NCI-H1092 treated with DMSO at 0.1 percent for 48 hours (cell line): Measurements from ENCODE around the gene CSF1.

Experiments
- DNase-seq: peaks from one replicate; lab custom pipeline; 2025; lab: John Stamatoyannopoulos, UW

Gene CSF1

DNA sequence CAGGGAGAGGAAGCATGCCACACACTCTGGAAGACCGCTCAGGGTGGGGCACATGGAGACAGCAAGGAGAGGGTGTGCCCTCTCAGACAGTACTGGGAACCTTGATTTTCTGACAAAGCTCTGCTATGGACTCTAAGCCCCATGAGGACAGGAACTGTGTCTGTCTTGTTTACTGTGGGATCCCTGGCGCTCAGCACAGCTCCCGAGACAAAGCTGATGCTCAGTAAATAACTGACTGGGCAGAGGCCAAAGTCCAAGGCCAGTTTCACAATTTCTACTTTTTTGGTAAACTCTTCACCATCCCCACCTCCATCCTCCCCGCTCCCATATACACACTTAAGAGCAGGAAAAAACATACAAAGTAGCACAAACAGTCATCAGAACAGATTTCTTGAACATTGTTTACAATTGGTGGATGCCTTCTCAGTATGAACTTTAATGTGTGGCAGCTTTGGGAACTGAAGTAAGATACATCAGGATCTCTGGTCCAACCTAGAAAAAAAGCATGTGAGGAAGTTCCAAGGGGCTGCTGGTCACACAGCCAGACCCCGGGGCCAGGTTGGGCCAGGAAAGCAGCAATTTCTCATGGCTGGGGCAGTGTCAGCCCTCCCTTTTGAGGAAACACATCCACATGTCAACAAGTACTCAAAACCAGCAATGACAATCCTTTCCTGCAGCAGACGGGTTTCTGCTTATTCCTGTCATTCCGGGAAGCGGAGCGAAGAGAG, 68.3 kb downstream of the CSF1 start:
- no peak for DNase-seq

DNA sequence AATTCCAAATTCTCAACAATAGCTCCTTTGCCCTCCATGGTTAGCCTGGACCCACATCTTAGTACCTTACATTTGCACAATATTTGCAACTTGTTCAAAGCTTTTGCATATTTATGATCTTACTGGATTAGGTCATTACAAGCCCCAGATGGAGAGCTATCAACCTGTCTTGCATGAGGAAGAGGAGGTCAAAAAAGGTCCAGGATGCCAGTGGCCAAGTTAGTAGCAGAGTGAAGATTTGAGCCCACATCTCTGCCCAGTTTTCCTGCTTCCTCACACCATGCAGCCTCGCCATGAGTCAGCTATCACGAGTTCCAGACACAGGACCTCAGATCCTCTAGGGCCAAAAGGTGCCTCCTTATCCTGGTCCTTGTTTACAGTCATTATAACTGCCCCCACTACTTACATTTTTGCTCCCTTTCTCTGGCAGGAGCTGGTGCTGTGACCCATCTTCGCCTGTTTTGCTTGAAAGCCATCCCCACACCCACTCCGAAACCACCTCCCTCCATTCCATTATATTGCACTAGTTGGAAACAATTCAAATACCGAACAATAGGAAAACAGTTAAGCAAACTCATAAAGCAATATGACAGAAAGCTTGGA, 68.9 kb downstream of the CSF1 start:
- DNase-seq: no peak
